Measurements from ENCODE around the gene PANK2.

DNA sequence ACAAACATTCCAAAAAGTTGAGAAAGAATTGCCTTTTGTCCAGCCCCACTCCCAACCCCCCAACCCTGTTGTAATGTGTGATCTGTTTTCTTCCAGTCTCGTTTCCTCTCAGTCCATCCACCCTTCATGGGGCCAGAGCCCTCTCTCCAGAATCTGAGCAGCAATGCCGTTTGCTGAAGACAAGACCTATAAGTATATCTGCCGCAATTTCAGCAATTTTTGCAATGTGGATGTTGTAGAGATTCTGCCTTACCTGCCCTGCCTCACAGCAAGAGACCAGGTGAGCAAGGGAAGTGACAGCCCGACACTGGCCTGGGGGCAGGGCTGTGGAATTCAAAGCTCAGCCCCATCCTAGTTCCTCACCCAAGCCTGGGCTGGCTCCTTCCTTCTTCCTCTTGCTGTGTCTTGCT is 34.7 kb upstream of the PANK2 start:
- no peak for TF ChIP-seq POLR2A (IDR thresholded peaks at IDR 0.05)
- TF ChIP-seq, protein P1, sequence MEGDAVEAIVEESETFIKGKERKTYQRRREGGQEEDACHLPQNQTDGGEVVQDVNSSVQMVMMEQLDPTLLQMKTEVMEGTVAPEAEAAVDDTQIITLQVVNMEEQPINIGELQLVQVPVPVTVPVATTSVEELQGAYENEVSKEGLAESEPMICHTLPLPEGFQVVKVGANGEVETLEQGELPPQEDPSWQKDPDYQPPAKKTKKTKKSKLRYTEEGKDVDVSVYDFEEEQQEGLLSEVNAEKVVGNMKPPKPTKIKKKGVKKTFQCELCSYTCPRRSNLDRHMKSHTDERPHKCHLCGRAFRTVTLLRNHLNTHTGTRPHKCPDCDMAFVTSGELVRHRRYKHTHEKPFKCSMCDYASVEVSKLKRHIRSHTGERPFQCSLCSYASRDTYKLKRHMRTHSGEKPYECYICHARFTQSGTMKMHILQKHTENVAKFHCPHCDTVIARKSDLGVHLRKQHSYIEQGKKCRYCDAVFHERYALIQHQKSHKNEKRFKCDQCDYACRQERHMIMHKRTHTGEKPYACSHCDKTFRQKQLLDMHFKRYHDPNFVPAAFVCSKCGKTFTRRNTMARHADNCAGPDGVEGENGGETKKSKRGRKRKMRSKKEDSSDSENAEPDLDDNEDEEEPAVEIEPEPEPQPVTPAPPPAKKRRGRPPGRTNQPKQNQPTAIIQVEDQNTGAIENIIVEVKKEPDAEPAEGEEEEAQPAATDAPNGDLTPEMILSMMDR (IDR thresholded peaks at IDR 0.05 in 8 of 11, conservative IDR thresholded peaks at IDR 0.05 in 3 of 11) = no peak

All from spleen (tissue), 7 donors.